ENCODE results near the gene NIPAL3.

DNA sequence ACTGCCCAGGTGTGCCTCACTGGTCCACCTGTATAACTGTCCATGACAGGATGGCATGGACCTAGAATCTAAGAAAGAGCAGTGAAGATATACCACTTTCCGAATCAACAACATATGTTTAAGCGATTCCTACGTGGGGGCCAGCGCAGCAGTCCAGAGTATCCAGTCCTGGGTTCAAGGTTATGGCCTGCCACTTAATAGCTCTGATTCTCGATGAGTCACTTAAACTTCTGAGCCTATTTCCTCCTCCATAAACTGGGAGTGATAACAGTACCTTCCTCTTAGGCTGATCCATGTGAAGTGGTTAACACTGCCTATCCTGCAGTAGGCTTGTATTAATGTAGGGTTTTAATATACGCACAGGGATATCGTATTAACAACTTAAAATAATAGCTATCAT, 4.9 kb upstream of the NIPAL3 start:
- TF ChIP-seq, protein P1, sequence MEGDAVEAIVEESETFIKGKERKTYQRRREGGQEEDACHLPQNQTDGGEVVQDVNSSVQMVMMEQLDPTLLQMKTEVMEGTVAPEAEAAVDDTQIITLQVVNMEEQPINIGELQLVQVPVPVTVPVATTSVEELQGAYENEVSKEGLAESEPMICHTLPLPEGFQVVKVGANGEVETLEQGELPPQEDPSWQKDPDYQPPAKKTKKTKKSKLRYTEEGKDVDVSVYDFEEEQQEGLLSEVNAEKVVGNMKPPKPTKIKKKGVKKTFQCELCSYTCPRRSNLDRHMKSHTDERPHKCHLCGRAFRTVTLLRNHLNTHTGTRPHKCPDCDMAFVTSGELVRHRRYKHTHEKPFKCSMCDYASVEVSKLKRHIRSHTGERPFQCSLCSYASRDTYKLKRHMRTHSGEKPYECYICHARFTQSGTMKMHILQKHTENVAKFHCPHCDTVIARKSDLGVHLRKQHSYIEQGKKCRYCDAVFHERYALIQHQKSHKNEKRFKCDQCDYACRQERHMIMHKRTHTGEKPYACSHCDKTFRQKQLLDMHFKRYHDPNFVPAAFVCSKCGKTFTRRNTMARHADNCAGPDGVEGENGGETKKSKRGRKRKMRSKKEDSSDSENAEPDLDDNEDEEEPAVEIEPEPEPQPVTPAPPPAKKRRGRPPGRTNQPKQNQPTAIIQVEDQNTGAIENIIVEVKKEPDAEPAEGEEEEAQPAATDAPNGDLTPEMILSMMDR (IDR thresholded peaks at IDR 0.05): no peak
- TF ChIP-seq HMGA2 (CRISPR knock-in tag; IDR thresholded peaks at IDR 0.05) (no peak), CREB1 (CRISPR knock-in tag; IDR thresholded peaks at IDR 0.05) (no peak), FOXJ3 (CRISPR knock-in tag; IDR thresholded peaks at IDR 0.05; ENCODE audit: borderline replicate concordance) (no peak), USF2 (CRISPR knock-in tag; IDR thresholded peaks at IDR 0.05) (no peak), SMAD4 (CRISPR knock-in tag; IDR thresholded peaks at IDR 0.05) (no peak), FOXK1 (CRISPR knock-in tag; IDR thresholded peaks at IDR 0.05) (no peak), JAZF1 (CRISPR knock-in tag; IDR thresholded peaks at IDR 0.05) (no peak)
- TF ChIP-seq, protein P2, sequence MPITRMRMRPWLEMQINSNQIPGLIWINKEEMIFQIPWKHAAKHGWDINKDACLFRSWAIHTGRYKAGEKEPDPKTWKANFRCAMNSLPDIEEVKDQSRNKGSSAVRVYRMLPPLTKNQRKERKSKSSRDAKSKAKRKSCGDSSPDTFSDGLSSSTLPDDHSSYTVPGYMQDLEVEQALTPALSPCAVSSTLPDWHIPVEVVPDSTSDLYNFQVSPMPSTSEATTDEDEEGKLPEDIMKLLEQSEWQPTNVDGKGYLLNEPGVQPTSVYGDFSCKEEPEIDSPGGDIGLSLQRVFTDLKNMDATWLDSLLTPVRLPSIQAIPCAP (CRISPR knock-in tag; IDR thresholded peaks at IDR 0.05): no peak
- TF ChIP-seq, protein P3, sequence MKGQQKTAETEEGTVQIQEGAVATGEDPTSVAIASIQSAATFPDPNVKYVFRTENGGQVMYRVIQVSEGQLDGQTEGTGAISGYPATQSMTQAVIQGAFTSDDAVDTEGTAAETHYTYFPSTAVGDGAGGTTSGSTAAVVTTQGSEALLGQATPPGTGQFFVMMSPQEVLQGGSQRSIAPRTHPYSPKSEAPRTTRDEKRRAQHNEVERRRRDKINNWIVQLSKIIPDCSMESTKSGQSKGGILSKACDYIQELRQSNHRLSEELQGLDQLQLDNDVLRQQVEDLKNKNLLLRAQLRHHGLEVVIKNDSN (CRISPR knock-in tag; IDR thresholded peaks at IDR 0.05): no peak
